HG02759 (cell line): ENCODE measurements around the gene TGFB2.

ENCODE experiments used
- ATAC-seq: cut with Tn5 transposase; IDR thresholded peaks from one replicate; pipeline ENCODE4 v1.9.1; 2021; ENCODE audit warnings: mild to moderate bottlenecking, moderate library complexity; ENCODE audit not compliant: unreplicated experiment

The TGFB2 gene

DNA sequence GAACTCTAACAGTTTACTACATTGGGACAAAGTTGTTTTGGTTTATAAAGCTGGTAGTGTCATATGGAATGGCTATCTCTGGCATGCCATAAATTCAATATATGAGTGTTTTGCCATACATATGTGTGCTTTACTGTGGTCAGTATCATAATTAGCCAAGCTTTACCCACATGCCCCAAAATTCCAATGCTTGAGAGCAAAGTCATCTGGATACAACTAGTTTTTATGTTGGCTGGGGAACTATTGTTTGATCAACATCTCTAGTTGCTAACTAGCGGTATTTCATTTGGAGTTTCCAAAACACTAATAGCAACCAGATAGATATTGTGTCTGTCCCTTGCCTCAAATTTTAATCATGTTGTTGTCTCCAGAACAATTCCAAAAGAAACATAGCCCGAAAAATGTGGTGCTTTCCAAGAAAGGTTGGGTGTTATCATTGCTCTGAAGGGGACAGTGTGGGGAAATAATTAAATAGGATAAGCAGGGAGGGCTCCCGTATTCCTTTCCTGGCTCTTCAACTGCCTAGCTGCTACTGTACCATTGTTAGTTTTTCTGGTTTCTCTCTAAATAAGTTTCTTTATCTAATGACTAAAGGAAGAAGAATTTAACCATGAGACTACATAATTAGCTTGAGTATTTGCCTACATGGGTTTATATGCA lies 136.1 kb downstream of the TGFB2 start:
- no peak for ATAC-seq

DNA sequence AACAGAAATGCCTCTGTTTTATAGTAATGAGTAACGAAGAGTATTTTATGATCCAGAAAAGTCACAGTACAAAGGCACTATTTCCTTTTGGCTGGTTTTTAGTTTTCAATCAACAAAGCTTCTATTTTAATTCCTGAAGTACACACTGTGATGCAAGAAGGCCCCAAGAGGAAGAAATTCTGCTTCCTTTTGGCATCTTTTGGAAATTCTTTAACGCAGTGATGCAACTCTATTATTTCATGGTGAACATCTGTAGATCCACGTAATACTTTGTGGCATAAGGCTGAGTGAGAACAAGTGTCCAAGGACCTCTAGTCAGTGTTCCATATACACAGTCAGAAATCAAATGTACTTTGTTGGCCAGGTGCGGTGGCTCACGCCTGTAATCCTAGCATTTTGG lies 137.5 kb downstream of the TGFB2 start:
- ATAC-seq: no peak

DNA sequence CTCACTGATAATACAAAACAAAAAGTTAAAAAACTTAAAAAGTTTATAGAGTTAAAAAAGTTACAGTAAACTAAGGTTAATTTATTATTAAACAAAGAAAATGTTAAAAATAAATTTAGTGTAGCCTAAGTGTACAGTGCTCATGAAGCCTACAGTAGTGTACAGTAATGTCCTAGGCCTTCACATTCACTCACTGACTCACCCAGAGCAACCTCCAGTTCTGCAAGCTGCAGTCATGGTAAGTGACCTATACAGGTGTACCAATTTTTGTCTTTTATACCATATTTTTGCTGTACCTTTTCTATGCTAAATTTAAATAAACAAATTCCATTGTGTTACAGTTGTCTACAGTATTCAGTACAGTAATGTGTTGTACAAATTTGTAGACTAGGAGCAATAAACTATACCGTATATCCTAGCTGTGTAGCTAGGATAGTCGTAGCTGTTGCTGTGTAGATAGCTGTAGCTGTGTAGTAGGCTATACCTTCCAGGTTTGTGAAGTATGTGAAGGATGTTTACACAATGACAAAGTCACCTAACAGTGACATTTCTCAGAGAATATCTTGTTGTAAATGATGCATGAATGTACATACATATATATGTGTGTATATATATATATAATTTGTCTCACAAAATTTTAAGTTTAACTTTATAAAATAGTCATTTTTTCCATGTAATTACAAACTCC lies 140.2 kb downstream of the TGFB2 start:
- ATAC-seq: no peak

DNA sequence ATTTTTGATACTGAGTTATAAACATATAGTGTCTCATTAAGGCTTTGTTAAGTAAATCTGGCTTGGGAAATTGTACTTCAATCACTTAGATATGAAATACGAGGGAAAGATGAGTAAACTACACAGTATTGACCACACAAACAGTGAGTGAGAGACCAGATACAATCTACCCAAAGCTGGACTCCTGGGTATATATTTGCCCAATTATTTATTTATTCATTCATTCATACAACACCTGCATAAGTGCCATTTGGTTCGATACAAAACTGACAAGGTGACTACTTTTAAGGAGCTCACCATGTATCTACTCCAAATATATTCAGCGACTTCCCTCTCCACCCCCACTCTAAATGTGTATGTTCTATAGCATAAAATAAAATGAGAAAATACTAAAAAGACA lies 143.4 kb downstream of the TGFB2 start:
- no peak for ATAC-seq

DNA sequence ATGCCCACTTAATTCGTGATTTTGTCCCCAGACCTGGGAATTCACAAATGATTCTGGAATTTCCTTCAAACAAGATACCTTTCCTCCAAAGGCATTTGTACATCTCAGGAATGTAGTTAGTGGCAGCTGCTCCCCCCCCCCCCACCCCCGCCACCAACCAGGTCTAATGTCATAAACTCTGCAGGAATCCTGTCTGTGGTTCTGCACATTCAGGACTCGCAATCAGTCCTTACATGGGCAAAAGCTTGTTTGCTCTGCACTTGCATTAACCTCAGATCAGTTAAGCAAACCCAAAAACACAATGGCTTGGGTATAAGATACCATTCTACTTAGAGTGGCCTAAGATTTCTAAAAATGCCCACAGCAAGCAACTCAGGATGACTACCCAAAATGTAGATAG lies 143.8 kb downstream of the TGFB2 start:
- no peak for ATAC-seq

DNA sequence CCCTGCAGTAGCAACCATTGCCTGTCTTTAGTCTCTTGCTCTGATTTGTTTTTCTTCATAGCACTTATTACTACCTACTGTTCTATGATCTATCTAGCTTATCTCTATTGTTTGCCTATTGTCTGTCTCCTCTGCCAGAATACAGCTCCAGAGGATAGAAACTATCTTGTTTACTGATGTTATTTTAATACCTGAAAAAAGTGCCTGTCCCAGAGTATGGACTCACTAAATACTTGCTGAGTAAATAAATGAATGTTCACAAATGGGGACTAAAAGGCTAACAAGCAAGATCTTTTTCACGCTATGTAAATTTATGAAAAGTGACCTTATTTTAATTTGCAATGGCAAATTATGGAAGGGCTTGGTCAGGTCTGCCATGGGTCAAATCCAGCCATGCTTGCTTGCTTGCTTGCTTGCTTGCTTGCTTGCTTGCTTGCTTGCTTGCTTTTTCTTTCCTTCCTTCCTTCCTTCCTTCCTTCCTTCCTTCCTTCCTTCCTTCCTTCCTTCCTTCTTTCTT lies 145.3 kb downstream of the TGFB2 start:
- no peak for ATAC-seq

DNA sequence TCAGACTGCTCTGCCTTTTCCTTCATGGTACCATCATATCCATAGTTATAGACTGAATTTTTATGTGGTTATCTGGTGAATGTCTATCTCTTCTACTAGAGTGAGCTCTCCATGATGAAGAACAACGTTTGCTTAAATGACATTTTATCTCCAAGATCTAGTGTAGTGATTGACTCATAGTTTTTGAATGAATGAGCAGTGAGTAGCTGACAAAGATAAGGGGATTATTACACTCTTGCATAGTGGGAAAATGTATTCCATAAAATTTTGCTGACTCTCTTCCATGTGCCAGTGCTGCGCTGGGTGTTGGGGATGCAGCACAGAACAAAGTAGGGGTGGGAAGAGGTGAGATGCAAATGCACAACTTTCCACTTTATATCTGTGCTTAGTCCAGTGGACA lies 147.7 kb downstream of the TGFB2 start:
- no peak for ATAC-seq

DNA sequence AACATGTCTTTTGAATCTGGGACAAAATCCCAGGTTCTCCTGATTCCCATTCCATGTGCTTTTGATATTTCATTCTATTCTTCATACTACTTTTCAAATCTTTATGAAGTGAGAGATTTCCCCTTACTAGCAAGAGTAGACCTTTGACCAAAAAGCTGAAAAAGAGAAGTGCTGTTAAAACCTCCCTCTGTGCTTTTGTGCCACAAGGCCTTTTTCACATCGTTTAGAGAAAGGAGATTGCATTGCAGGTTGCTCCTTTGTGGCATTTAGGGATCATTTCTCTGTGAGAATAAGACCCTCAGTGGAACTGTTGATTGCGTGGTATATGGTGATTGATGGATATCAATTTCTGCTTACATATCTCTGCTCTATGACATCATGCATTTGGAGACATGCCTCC lies 148.8 kb downstream of the TGFB2 start:
- ATAC-seq: no peak
